HG03175 (cell line): ENCODE results near the gene WDR93.
"Not testable (repeated sequence)": the region's sequence is repeated elsewhere in the genome, so short reads cannot be mapped to it uniquely, and the experiment has no call there.

Source experiments
- ATAC-seq: cut with Tn5 transposase; IDR thresholded peaks from one replicate; pipeline ENCODE4 v1.9.1; 2021; ENCODE audit warnings: mild to moderate bottlenecking, moderate library complexity; ENCODE audit not compliant: unreplicated experiment

WDR93 gene

DNA sequence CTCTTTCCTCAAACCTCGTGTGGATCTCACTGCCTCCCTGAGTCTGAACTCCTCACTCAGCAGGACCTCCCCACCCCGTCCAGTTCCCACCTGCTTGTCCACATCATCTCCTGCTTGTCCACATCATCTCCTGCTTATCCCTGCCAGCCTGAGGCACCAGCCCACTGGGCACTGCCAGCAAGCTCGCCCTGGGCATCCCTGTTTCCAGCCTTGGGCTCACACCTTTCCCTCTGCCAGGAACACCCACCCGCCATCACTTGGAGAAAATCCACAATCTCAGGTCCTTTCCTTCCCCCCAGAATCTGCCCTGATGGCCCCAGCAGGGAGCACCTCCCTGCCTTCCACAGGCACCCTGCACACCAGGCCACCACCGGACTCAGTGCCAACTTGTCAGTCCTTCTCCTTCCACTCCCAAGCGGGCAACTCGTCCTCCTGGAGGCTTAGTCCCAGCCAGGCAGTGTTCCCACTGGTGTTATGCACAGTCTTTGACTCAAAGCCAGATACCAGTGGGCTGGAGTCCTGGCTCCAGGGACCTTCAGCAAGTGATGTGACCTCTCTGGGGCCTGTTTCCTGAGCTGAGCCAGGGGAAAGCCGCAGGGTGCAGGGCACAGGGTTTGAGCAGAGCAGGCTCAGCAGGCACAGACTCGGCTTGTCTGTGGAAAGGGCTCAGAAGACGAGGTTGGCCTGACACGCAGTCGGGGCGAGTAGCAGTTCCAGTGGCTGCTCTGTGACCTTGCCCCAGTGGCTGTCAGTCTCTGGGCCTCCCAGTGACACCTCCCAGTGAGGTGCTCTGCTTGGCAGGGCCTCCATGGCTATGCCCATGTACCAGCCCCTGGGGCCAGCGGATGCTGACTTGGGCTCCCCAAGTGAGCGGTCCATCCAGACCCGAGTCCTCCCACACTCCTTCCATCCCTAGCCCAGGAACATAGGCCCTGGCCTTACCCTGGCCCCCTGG lies 76.0 kb downstream of the WDR93 start:
- no peak for ATAC-seq

DNA sequence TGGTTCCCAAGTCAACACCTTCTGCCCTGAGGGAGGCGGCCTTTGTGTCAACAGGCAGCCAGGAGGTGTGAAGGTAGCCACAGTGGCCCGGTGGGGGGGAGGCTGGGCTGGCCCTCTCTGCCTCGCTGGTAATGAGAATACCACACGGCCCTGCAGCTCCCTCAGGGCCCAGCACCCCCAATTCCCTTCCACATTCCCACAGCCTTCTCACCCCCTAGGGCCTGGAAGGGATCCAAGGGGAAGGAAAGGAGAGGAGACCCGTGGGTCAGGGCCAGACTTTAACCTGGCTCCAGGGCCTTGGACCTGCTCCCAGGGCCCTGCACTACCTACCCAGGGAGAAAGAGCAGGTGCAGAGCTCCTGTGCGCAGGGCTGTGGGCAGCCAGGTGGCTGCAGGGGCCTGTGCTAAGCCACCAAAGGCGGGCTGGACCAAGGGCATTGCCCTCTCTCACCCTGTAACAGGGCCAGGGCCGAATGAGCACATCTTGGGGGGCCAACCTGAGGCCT lies 76.9 kb downstream of the WDR93 start:
- no peak for ATAC-seq

DNA sequence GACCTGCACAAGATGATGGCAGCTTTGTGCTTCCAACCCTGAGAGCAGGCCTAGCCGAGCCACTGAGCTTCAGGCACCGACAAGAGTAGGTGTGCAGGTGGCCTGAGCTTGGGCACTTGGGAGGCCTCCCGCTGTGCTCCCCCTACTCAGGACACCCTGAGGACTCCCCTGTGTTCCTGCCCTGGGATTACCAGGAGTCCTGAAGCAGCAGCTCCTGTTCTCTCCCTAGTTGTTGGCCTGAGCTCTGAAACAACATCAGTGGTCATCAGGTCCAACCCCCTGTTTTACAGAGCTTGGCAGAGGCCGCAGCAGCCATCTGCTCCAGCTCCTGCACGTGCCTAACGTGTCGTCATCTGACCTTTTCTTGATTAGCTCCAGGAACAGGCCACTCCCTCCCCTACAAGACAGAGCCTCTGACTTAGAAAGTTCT lies 77.5 kb downstream of the WDR93 start:
- no peak for ATAC-seq

DNA sequence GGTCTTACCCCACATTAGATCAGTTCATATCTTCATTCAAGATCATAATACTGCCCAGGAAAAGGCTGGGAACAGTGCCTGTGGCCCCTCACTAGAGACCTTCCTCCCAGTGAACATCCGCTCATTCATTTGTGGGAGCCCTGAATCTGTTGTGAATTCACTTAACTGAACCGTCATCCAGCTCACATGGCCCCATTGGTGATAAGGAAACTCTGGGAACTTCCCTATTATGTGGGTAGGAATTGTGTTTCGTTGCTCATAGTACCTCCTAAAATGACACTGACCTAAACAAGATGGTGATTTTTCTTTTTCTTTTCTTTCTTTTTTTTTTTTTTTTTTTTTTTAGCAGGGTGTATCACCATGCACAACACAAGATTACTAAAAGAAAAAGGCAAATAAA lies 78.8 kb downstream of the WDR93 start:
- no peak for ATAC-seq

DNA sequence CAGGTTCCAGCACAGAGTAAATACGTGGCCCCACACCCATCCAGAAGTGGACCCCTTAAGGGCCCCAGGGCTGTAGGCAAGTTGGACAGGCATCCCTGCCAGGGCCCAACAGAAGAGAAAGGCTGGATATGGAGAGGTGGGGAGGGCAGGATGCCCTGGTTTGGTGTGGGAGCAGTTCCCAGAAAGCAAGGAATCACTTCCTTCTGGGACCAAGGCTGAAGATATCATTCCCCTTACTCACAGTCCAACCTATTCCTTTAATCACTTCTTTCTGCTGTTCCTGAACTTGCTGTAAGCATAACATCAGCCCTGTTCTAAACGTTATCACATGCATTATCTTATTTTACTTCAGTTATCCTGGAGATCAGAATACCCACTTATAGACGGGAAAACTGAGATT lies 79.4 kb downstream of the WDR93 start:
- ATAC-seq, result no peak

DNA sequence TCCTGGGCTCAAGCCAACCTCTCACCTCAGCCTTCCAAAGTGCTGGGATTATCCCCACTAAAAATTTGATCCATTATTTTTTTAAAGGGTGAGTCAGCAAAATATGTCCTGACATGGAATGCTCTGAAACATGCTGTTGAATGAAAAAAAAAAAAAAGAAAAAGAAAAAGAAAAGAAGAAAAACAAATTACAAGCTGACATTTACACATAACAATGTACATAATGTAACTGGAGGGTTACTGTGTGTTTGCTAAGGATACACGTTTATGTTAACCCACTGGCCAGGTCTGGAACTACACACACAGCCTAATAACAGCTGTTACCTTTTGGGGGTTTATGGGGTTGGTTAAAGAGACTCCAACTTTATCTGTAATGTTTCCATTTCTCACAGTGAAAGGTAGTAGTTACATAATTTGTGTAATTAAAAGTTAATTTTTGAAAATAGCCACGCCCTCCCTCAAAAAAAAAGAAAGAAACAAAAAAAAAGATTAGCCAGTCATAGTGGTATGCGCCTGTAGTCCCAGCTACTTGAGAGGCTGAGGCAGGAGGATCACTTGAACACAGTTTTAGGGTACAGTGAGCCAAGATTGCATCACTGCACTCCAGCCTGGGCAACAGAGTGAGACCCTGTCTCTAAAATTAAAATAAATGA lies 82.4 kb downstream of the WDR93 start:
- ATAC-seq, result no peak

DNA sequence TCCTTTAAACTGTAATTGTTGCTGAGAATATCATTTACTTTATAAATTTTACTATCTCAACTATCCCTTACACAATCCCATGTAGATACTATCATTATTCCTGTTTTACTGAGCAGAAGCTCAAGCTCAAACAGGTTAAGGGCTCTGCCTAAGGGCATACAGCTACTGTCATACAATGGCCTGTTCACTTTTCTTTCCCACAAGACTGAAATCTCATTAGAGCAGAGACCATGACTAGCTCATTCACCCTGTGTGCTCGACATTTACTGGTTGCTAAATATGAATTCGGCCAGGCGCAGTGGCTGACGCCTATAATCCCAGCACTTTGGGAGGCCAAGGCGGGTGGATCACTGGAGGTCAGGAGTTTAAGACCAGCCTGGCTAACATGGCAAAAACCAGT lies 83.9 kb downstream of the WDR93 start:
- ATAC-seq, result no peak

DNA sequence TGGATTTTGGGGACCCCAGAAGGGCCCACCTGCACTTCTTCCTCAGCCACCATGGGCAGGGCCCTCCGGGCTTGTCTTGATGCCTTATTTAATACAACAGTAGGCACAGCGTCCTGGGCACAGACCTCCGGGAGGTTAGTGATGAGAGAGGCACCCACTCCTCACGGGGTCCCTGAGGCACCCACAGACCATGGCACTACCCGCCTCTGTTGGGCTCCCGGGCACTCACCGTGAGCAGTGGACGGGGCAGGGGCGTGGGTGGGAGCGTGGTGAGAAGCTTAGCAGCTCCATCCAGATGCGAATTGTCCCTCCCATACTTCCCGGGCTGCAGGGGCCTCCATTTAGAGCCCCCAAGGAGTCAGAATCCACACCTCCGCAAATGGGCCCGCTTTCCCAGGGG lies 85.2 kb downstream of the WDR93 start:
- no peak for ATAC-seq

DNA sequence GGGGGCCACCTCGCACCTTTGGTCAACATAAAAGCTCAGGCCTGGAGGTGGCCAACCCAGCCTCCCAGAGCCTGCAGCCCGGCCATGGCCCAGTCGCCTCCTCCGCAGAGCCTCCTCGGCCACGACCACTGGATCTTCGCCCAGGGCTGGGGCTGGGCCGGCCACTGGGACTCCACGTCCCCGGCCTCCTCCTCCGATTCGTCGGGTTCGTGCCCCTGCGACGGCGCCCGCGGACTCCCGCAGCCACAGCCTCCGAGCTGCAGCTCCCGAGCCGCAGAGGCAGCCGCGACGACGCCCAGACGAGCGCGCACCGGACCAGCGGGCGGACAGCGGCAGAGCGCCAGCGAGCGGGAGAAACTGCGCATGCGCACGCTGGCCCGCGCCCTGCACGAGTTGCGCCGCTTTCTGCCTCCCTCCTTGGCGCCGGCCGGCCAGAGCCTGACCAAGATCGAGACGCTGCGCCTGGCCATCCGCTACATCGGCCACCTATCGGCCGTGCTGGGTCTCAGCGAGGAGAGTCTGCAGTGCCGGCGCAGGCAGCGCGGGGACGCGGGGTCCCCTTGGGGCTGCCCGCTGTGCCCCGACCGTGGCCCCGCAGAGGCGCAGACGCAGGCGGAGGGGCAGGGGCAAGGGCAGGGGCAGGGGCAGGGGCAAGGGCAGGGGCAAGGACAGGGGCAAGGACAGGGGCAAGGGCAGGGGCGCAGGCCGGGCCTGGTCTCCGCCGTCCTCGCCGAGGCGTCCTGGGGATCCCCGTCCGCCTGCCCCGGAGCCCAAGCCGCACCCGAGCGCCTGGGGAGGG lies 85.9 kb downstream of the WDR93 start, which contains the start of gene MESP2:
Gene MESP2, plus strand, starts transcription at position 59 of the 799 bp plus-strand sequence. Its CDS starts 26 bp downstream, at position 85.
- ATAC-seq, result peak; percentile 55

DNA sequence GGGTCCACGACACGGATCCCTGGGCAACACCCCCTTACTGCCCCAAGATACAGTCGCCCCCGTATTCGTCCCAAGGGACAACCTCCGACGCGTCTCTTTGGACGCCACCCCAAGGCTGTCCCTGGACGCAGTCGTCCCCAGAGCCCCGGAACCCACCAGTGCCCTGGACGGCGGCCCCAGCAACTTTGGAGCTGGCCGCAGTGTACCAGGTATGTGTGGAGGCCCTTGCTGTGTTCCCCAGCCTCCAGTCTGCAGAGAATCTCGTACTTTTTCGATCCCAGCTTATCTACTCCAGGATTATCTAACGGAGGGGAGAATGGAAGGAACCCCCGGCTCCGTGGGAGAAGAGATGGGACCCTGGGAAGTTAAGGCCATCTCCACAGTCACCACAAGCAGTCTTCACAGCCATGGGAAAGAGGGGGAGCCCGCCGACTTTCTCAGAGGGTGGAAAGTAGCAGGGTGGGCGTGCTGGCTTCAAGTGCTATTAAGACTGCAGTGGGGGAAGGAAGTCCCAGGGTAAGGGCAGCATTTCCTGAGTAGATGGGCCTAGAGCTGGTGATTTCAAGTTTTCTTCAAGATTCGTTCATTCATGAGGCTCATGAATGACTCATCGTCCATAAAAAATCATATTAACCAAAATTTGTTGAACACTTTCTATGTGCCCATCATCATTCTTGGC lies 86.6 kb downstream of the WDR93 start:
- ATAC-seq, result no peak

DNA sequence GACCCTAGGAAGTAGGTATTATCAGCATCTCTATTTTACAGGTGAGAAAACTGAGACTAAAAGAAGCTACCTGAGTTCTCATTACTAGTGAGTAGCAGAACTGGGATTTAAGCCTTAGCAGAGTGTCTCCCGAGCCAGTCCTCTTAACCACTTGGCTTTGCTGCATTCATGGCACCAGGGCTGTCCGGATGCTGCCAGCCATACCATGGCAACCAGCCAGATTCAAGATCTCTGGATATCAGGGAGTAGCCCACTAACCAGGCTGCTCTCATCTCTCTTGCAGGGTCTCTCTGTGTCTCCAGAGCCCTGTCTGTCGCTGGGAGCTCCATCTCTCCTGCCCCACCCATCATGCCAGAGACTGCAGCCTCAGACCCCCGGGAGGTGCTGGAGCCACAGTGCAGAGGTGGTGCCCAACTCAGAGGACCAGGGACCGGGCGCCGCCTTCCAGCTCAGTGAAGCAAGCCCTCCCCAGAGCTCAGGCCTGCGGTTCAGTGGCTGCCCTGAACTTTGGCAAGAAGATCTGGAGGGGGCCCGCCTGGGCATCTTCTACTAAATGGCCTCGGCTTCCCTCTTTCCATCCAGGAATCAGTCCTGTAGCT lies 87.3 kb downstream of the WDR93 start:
- ATAC-seq, result no peak

DNA sequence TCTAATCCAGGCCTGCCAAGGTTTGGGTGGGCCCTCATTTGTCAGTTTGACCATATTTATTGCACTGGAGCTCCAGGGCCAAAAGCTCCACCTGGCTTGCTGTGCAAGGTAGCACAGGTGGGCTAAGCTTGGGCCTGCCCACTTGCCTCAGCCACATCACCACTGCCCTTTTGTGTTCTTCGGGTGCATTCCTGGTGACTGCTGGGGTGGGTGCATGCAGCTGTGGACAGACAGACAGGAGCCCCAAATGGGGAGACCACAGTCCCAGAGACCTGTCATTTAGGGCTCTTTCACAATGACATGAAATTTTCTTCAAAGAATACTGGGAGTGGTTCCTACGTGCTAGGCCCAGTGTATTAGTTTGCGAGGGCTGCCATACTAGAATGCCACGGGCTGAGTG lies 88.2 kb downstream of the WDR93 start:
- ATAC-seq, result no peak

DNA sequence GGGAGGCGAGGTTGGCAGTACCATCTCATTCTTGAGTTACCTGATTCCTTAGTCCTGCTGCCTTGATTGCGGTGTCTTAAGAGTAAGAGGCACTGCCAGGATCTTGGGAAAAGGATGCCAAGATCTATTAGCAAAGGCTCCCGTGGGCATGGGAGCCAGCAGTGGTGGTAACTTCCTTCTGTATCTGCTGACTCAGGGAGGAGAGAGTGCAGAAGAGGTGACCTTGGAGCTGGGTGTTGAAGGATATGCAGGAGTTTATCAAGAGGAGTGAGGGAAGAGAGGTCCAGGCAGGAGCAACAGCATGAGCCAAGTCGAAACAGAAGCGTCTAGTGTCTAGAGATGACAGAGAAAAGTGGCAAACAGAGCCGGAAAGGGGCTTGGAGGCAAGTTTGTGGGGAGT lies 90.0 kb downstream of the WDR93 start:
- no peak for ATAC-seq

DNA sequence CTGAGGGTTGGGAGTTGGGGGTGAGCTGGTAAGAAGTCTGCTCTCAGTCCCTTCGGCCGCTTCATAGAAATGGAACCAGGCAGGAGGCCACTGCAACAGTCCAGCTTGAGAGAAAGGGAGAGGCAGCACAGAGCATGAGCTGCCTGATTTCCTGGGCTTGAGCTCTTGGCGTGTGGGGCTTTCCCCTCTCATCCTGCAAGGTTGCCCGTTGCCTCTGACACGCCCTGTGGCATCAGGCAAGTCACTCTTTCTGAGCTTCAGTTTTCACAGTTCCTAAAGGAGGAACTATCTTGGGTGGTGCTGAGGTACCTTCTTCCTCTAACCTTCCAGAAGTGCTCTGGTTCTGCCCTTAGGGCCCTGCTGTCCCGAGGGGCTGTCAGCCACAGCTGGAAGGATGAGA lies 90.4 kb downstream of the WDR93 start:
- ATAC-seq, result no peak

DNA sequence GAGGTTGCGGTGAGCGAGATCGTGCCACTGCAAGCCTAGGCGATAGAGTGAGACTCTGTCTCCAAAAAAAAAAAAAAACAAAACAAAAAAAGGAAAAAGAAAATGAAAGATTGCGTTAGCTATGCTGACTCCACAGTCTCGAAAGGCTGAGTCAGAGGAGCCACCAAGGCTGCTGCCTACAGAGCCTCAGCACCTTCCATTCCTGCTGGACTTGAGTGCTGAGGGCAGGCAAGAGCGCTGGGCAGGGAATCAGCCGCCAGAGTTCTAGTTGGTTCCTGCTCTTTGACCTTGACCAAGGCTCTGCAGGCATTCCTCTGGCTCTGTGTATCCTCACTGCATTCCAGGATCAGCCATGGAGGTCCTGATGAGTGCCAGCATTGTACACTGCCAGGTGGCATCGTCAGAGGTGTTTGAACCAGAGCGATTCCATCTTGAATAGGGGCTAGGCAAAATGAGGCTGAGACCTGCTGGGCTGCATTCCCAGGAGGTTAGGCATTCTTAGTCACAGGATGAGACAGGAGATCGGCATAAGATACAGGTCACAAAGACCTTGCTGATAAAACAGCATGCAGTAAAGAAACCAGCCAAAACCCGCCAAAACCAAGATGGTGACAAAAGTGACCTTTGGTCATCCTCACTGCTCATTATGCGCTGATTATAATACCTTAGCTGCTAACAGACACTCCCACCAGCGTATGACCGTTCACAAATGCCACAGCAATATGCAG lies 91.4 kb downstream of the WDR93 start:
- ATAC-seq, result no peak

DNA sequence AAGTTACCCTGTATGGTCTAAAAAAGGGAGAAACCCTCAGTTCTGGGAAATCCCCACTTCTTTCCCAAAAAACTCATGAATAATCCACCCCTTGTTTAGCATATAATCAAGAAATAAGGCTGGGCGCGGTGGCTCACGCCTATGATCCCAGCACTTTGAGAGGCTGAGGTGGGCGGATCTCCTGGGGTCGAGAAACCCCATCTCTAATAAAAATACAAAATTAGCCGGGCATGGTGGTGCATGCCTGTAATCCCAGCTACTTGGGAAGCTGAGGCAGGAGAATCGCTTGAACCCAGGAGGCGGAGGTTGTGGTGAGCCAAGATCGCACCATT lies 92.0 kb downstream of the WDR93 start:
- not testable (repeated sequence) for ATAC-seq

DNA sequence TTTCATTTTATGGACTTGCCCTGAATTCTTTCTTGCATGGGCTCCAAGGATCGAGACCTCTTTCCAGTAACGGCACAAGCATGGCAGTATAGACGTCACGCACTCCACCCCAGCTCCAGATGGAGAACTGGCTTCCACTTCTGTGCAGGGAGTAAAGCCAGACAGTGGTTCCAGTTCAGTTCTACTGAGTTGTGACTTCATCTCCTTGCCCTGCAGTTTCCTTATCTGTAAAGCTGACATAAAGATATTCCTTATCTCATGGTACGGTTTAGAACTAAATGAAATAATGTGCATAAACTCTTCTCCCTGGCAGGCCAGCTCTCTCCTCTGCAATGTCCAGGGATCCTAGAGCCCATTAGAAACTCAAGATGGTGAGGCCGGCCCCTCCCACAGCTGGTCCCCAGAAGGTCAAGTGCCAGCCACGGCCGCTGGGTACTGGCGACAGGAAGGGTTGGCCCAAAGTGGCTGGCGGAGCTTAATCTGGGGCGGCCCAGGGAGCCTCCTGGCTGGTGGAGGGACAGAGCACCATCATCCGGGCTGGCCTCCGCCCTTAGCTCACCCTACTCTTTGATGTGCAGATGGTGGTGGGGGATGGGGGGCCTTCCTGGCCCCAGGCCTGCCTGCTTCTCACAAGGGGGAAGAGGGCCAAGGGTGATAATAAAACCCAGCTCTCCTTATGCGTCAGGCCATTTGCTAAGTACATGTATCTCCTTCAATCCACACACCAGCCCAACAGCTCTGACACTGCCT lies 92.7 kb downstream of the WDR93 start:
- ATAC-seq, result no peak

DNA sequence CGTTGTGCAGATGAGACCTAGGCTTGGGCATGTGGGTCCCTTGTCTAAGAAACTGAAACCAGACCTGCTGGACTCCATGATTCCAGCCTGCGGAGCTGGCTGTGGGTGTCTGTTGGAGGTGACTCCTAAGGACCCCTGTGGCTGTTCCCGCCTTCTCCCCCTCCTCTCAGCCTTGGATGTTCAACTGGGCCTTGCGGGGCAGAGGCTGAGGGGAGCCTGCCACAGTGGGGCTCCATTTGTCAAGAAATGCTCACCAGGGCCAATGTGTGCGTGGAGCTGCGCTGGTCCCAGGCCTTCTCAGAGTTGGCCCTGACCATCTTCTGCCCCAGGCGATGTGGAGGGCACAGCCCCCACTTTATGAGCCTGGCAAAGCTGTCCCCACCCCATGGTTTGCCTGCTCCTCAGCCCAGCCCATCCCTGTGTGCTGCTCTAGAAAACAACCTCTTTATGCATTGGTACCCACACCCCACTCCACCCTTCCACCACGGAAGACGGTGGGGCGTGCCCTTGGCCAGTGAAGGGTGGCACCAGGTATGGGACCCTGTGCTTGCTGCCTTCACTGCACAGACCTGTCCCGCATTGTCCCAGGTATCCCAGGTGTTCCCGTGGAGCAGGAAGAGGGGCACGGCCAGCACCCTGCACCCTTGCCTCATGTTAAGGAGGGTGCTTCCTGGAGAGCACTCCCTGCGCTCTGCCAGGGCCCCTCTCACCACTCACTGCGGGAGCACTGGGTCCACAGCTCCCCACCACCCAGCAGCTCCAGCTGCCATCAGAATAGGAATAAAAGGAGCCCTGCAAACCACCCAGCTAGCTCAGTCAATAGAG lies 93.5 kb downstream of the WDR93 start:
- no peak for ATAC-seq
